ENCODE results near the gene SLC44A1.

SLC44A1 gene

DNA sequence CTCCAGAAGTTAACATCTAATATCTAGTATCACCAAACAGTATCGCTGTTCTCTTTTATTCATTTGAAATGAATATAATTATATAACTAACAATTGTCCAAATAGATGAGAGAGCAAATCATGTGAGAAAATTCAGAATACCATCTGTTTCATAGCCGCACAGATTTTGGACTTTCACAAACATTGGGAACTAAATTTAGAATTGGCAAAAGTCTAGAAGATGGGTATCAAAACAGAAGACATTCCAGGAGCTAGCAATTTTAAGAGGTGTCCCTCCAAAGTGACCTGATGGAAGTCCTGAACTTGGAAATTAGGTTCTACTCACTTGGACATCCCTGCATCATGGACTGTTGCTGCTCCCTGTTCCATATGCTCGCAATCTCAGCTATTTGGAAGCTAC lies 146.4 kb downstream of the SLC44A1 start:
- TF ChIP-seq CTCF (IDR thresholded peaks at IDR 0.05) (no peak), ZFX (IDR thresholded peaks at IDR 0.05; ENCODE audit: borderline replicate concordance) (no peak)
- no peak overlapping the region for H3K27ac ChIP-seq

GRCh38 chr9:105391288-105391687 lies 146.8 kb downstream of the SLC44A1 start:
- TF ChIP-seq ZFX (IDR thresholded peaks at IDR 0.05; ENCODE audit: borderline replicate concordance) (no peak), CTCF (IDR thresholded peaks at IDR 0.05) (no peak)
- no peak overlapping the region for H3K27ac ChIP-seq

- H3K27ac ChIP-seq: no peak overlapping the region
- TF ChIP-seq ZFX (IDR thresholded peaks at IDR 0.05; ENCODE audit: borderline replicate concordance) (no peak), CTCF (IDR thresholded peaks at IDR 0.05) (no peak)
Observed at GRCh38 chr9:105392531-105392930, 148.1 kb downstream of the SLC44A1 start.

DNA sequence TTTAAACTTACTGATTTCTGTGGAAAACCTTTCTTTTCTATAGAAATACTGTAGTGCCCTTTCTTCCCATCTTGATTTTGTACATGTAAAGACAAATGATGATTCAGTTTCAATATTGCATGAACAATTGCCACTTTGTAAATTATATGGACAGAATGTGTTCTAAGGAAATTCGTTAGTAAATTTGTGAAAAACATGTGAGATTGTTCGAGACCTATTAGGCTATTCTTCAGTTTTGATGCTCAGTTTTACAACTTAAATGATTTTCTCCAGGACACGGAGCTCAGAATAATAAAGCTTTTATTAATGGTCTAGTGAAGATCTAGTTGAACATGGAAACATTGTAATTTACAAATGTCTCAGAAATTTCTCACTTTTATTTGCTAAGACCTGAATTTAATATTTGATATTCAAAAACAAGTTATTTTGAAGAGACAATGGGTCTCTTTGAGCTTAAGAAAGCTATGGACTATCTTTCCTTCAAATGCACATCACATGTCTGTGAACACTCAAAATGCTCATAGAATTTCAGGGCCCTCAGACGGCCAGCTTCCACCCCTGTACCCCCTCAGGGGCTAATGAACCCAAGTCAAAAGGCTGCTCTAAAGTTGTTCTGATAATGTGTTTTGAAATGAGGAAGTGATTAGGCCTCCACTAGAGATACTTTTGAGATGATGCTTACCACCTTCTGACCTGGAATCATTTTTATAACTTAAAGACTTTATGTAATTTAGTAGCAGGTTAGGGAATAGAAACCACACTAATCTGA lies 149.3 kb downstream of the SLC44A1 start:
- TF ChIP-seq CTCF (IDR thresholded peaks at IDR 0.05): no peak
- no peak for TF ChIP-seq ZFX (IDR thresholded peaks at IDR 0.05; ENCODE audit: borderline replicate concordance)
- H3K27ac ChIP-seq: no peak overlapping the region

DNA sequence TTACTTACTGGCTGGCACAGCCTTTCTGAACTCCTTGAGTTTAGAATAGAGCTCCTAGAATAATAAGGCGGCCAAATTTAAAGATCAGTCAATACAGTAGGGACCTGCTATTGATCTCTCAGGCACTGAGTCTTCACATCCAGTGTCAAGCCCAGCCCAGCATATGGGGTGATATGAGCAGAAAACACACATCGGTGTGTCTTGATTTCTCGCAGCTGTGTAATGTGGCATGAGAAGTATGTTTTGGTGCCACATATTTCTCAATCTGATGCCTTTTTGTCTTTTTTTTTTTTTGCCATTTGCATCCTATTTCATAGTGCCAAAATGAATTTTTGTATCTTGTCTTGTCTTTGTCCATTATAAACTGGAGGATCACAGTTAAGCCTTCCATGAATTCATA lies 152.0 kb downstream of the SLC44A1 start:
- H3K27ac ChIP-seq: no peak overlapping the region
- TF ChIP-seq CTCF (IDR thresholded peaks at IDR 0.05) (no peak), ZFX (IDR thresholded peaks at IDR 0.05; ENCODE audit: borderline replicate concordance) (no peak)

DNA sequence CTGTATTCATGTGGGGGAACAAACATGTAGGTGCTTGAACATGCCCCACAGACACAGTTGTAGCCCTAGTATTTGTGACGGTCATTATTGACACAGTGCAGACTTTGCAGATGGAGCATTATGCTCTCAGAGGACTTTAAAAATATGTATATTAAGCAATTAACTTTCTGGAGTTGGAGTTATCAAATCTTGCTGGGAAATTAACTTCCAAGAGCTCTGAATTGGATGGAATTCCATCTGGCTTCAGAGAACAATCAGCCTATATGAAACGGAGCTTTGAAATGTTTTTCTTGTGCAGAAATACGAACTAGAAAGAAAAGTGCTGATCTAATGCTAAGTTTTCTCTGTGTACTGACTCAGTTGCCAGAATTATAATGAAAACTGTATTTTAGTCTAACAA lies 152.4 kb downstream of the SLC44A1 start:
- TF ChIP-seq ZFX (IDR thresholded peaks at IDR 0.05; ENCODE audit: borderline replicate concordance) (no peak), CTCF (IDR thresholded peaks at IDR 0.05) (no peak)
- no peak overlapping the region for H3K27ac ChIP-seq

DNA sequence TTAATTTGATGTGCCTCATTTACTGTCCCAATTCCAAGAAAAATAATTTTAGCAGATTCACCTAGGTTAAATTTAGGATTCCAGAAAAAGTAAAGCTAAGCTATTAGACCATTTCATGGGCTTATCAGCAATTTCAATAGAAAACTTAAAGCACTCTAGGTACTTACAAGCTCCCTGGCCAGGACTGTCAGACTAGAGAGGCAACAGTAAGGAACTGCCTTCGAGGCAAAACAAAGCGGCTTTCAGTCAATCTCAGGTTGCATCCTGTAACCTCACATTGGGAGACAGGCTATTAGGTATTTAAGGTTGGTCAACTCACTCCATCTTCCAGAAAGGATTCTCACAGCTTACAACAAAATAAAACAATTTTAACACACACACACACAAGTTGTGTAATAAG lies 154.7 kb downstream of the SLC44A1 start:
- H3K27ac ChIP-seq: no peak overlapping the region
- TF ChIP-seq ZFX (IDR thresholded peaks at IDR 0.05; ENCODE audit: borderline replicate concordance): no peak
- no peak for TF ChIP-seq CTCF (IDR thresholded peaks at IDR 0.05)
